Measurements from ENCODE around the gene PRXL2B.
"Not testable (repeated sequence)": the region's sequence is repeated elsewhere in the genome, so short reads cannot be mapped to it uniquely, and the experiment has no call there.

GRCh38 chr1:2551544-2551943 lies 35.0 kb upstream of the PRXL2B start:
- not testable (repeated sequence) for TF ChIP-seq POLR2A, CTCF (IDR thresholded peaks at IDR 0.05)

All from right lobe of liver (tissue), 4 donors.